Natural killer cell (primary cell): Measurements from ENCODE around the gene SYNE2. TPM values are rescaled to one million over a fixed set of nuclear protein-coding genes. Genes with fewer than 3 reads are reported as not detected.
A peak's percentile ranks its signal among the peaks of the same experiment; 100 is the strongest.

Source experiments
- ATAC-seq, 3 donors: fragments of 150-1000 bp in 2 of 3; fragments of 200-7000 bp in 1 of 3; cut with Tn5 transposase; 1 replicate in 1 of 3; 2 replicates in 2 of 3; pipeline ENCODE4 v1.10.0; 2021; ENCODE audit warnings: mild to moderate bottlenecking in 2 of 3, moderate library complexity in 2 of 3
- DNase-seq, 2 donors: peaks; one replicate each; pipeline versions ENCODE4 v3.0.0 to v3.0.0-alpha.2; 2013 to 2021; ENCODE audit warnings: mixed read lengths in 1 of 2
- H3K27ac ChIP-seq: one replicate; pipeline ENCODE4 v1.5.1; 2013; ENCODE audit warnings: mild to moderate bottlenecking, low read length
- H3K27me3 ChIP-seq: one replicate; pipeline ENCODE4 v1.6.1; 2013; ENCODE audit warnings: low read length; ENCODE audit not compliant: control insufficient read depth, insufficient read depth
- H3K36me3 ChIP-seq: one replicate; pipeline ENCODE4 v1.6.1; 2013; ENCODE audit warnings: low read length; ENCODE audit not compliant: control insufficient read depth, insufficient read depth
- H3K4me1 ChIP-seq: one replicate; pipeline ENCODE4 v1.6.1; 2013; ENCODE audit warnings: low read length; ENCODE audit not compliant: control insufficient read depth, insufficient read depth
- H3K4me3 ChIP-seq: one replicate; pipeline ENCODE4 v1.5.1; 2013; ENCODE audit warnings: low read length
- H3K9me3 ChIP-seq: one replicate; pipeline ENCODE4 v1.6.1; 2013; ENCODE audit warnings: low read length; ENCODE audit not compliant: control insufficient read depth, insufficient read depth
- H3K27ac Mint-ChIP-seq, 2 donors: one replicate each; pipeline ENCODE4 v1.8.0; 2022; ENCODE audit warnings: mild to moderate bottlenecking in 2 of 2, mixed read lengths in 2 of 2, moderate library complexity in 1 of 2
- H3K27me3 Mint-ChIP-seq, 2 donors: one replicate each; pipeline ENCODE4 v1.8.0; 2022; ENCODE audit warnings: low read depth in 2 of 2, mixed read lengths in 2 of 2
- H3K36me3 Mint-ChIP-seq: one replicate; pipeline ENCODE4 v1.8.0; 2022; ENCODE audit warnings: mixed read lengths
- H3K4me1 Mint-ChIP-seq, 2 donors: one replicate each; pipeline ENCODE4 v1.8.0; 2022; ENCODE audit warnings: mixed read lengths in 2 of 2
- H3K4me3 Mint-ChIP-seq: one replicate; pipeline ENCODE4 v1.8.0; 2022; ENCODE audit warnings: mild to moderate bottlenecking, moderate library complexity, mixed read lengths
- H3K9me3 Mint-ChIP-seq, 2 donors: one replicate each; pipeline ENCODE4 v1.8.0; 2022; ENCODE audit warnings: mixed read lengths in 2 of 2
- WGBS: methylation state at CpG from one replicate; pipeline ENCODE4 v1.1.7; 2013; ENCODE audit warnings: missing lambda C conversion rate; ENCODE audit not compliant: insufficient coverage; 5-methylcytosine and 5-hydroxymethylcytosine counted together
- intact Hi-C: fragments of 100-400 bp; cut with micrococcal nuclease; formaldehyde crosslinking; loops from one replicate; pipeline ENCODE4 v1.14.2; 2022
- total RNA-seq, 4 donors: library from RNA; stranded (reverse); fragments of 120-200 nt in 1 of 4; gene quantifications; one replicate each; pipeline versions ENCODE4 v1.2.3 to v1.2.4, GENCODE V29; 2013 to 2022
- TF ChIP-seq, protein P1 (sequence below): fragments of 200-600 bp; IDR thresholded peaks from one replicate; pipeline ENCODE4 v1.8.0; 2022; ENCODE audit warnings: antibody characterized with exemption

Gene SYNE2
- total RNA-seq, 3 donors from 2014 or later (not counting 1 experiment from before 2014, with no cell fraction given) = 325 to 434 (median 373) TPM

DNA sequence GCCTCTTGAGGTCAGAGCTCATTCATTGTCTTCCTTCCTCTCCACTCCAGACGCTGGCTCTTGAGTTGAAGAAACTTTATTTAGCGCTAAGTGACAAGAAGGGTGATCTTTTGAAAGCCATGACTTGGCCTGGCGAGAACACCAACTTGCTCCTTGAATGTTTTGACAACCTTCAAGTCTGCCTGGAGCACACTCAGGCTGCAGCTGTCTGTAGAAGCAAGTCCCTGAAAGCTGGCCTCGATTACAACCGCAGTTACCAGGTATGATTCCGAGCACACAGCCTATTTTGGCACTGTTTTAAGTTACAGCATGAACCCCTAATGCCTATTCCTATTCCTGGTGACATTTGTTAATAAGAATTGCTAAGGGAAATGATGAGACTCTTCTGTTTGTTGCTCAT is 273.7 kb downstream of the SYNE2 start:
- Histone ChIP-seq H3K4me1 (no peaks in the 10 kb centered on the region), H3K27ac (no peak overlapping the region), H3K9me3 (no peaks in the 10 kb centered on the region), H3K4me3 (no peak overlapping the region), H3K36me3 (peaks cover 83% of the 10 kb centered on the region), H3K27me3 (no peaks in the 10 kb centered on the region)
- no peak overlapping the region for H3K4me3 Mint-ChIP-seq
- ATAC-seq (no peak), DNase-seq (no peak)
- H3K36me3 Mint-ChIP-seq = peaks cover 22% of the 10 kb centered on the region
- no peak overlapping the region for H3K27ac Mint-ChIP-seq
- H3K9me3 Mint-ChIP-seq = no peaks in the 10 kb centered on the region
- no peaks in the 10 kb centered on the region for H3K27me3 Mint-ChIP-seq
- intact Hi-C loops = no loop called here
- TF ChIP-seq, protein P1, sequence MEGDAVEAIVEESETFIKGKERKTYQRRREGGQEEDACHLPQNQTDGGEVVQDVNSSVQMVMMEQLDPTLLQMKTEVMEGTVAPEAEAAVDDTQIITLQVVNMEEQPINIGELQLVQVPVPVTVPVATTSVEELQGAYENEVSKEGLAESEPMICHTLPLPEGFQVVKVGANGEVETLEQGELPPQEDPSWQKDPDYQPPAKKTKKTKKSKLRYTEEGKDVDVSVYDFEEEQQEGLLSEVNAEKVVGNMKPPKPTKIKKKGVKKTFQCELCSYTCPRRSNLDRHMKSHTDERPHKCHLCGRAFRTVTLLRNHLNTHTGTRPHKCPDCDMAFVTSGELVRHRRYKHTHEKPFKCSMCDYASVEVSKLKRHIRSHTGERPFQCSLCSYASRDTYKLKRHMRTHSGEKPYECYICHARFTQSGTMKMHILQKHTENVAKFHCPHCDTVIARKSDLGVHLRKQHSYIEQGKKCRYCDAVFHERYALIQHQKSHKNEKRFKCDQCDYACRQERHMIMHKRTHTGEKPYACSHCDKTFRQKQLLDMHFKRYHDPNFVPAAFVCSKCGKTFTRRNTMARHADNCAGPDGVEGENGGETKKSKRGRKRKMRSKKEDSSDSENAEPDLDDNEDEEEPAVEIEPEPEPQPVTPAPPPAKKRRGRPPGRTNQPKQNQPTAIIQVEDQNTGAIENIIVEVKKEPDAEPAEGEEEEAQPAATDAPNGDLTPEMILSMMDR = no peak
- no peaks in the 10 kb centered on the region for H3K4me1 Mint-ChIP-seq
- 96% methylated on average over 6 of the region's 6 CpGs for WGBS

DNA sequence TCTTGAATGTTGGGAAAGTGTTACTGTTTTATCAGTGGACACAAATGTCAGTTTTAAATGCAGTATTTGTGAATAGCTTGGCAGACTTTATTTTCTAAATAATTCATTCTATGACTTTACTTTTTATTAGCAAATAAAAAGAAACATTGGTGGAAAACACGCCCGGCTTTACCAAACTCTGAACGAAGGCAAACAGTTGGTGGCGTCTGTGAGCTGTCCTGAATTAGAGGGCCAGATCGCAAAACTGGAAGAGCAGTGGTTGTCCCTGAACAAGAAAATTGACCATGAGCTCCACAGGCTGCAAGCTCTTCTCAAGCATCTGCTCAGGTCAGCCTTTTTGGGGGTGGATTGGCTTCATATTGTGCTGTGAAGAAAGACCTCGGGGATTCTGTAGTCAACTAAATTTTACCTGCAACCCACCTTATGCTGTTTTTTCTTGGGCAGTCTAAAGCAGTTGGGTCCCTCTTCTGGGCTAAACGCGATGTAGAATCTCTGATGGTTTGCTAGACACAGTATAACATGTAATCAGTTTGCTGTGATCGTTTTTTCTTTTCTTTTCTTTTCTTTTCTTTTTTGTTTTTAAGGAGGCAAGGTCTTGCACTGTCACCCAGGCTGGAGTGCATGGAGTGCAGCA is 285.0 kb downstream of the SYNE2 start:
- no peaks in the 10 kb centered on the region for H3K9me3 ChIP-seq

DNA sequence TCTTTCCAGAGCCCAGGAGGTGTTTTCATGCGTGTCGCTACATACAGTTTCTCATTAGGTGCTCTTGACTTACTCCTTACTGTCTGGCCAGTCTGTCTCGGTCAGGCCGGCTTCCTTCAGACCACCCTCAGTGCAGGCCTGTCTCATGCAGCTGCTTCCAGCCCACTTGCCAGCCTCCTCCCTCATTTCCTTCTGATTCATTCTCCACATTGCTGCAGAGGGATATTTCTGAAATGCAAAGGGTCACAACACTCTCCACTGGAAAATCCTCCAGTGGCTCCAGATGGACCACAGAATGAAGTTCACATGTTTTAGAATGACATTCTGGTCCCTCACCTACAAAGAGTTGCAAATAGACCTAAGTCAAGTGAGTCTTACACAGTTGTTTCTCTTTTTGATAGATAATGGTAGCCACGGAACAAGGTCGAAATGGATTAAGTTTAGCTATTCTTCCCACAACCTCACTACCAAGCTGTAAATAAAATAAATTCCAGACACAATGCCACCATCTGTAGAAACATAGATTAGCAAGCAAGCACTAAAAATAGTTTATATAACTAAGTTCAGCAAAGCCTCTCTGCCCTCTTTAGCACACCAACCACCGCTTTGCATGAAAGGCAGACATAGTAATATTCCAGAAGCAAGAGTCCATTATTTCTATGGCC is 294.5 kb downstream of the SYNE2 start:
- no peaks in the 10 kb centered on the region for H3K9me3 ChIP-seq
- no peaks in the 10 kb centered on the region for H3K4me1 ChIP-seq
- no peak for DNase-seq
- no peaks in the 10 kb centered on the region for H3K4me1 Mint-ChIP-seq
- H3K27ac Mint-ChIP-seq = peak overlapping the region in 1 of 2 donors; percentile 66
- no peak overlapping the region for H3K27ac ChIP-seq
- no peaks in the 10 kb centered on the region for H3K9me3 Mint-ChIP-seq
- no peak overlapping the region for H3K4me3 ChIP-seq
- H3K4me3 Mint-ChIP-seq = no peak overlapping the region
- intact Hi-C loops = loop anchor here (5.0 kb wide), 1 partner anchor 155 kb away; no protein-coding TSS in a partner anchor
- TF ChIP-seq, protein P1 = no peak
- no peaks in the 10 kb centered on the region for H3K27me3 ChIP-seq
- H3K36me3 ChIP-seq = peaks cover 41% of the 10 kb centered on the region
- H3K36me3 Mint-ChIP-seq = peaks cover 45% of the 10 kb centered on the region
- no peak for ATAC-seq
- H3K27me3 Mint-ChIP-seq = no peaks in the 10 kb centered on the region
- WGBS = 98% methylated on average over 7 of the region's 7 CpGs

More for the DNA sequence above, 285.0 kb downstream of the SYNE2 start:
- Mint-ChIP-seq H3K27ac (peak overlapping the region in 1 of 2 donors; percentile 36), H3K4me3 (no peak overlapping the region), H3K4me1 (no peaks in the 10 kb centered on the region), H3K27me3 (no peaks in the 10 kb centered on the region), H3K36me3 (peaks cover 18% of the 10 kb centered on the region), H3K9me3 (no peaks in the 10 kb centered on the region)
- DNase-seq = no peak
- Histone ChIP-seq H3K27ac (no peak overlapping the region), H3K4me3 (no peak overlapping the region), H3K4me1 (no peaks in the 10 kb centered on the region), H3K36me3 (peaks cover 74% of the 10 kb centered on the region), H3K27me3 (no peaks in the 10 kb centered on the region)
- intact Hi-C loops = no loop called here
- WGBS = 90% methylated on average over 9 of the region's 9 CpGs
- no peak for ATAC-seq
- TF ChIP-seq, protein P1 = no peak
